Measurements from ENCODE around the gene DOCK6.

The DOCK6 gene

GRCh38 chr19:11210656-11210928 is 51.7 kb downstream of the DOCK6 start:
- Histone ChIP-seq H3K36me3 (ENCODE audit: control insufficient read depth in 5 of 5, insufficient read depth in 5 of 5, low read length in 5 of 5) (peaks cover 0 to 76% (median 69%) of the 10 kb centered on the region in 5 donors), H3K27me3 (ENCODE audit: control insufficient read depth in 5 of 5, insufficient read depth in 4 of 5, low read length in 5 of 5) (no peaks in the 10 kb centered on the region), H3K4me3 (ENCODE audit: low read depth in 1 of 5, low read length in 5 of 5) (no peak overlapping the region), H3K4me1 (ENCODE audit: control insufficient read depth in 5 of 5, insufficient read depth in 5 of 5, low read length in 5 of 5) (peaks cover 0 to 2% (median 0%) of the 10 kb centered on the region in 5 donors), H3K9ac (ENCODE audit: low read length in 5 of 5) (no peak overlapping the region), H3K27ac (ENCODE audit: low read depth, low read length) (no peak overlapping the region), H3K9me3 (ENCODE audit: control insufficient read depth in 5 of 5, low read length in 5 of 5) (no peaks in the 10 kb centered on the region)

GRCh38 chr19:11209839-11210655 is 52.3 kb downstream of the DOCK6 start:
- no peaks in the 10 kb centered on the region for H3K9me3 ChIP-seq (ENCODE audit: control insufficient read depth in 5 of 5, low read length in 5 of 5)
- no peak overlapping the region for H3K4me3 ChIP-seq (ENCODE audit: low read depth in 1 of 5, low read length in 5 of 5)
- H3K27me3 ChIP-seq (ENCODE audit: control insufficient read depth in 5 of 5, insufficient read depth in 4 of 5, low read length in 5 of 5): no peaks in the 10 kb centered on the region
- H3K27ac ChIP-seq (ENCODE audit: low read depth, low read length): peak overlapping the region; percentile 62
- H3K9ac ChIP-seq (ENCODE audit: low read length in 5 of 5): no peak overlapping the region
- H3K36me3 ChIP-seq (ENCODE audit: control insufficient read depth in 5 of 5, insufficient read depth in 5 of 5, low read length in 5 of 5): peaks cover 0 to 71% (median 64%) of the 10 kb centered on the region in 5 donors
- H3K4me1 ChIP-seq (ENCODE audit: control insufficient read depth in 5 of 5, insufficient read depth in 5 of 5, low read length in 5 of 5): peaks cover 0 to 8% (median 2%) of the 10 kb centered on the region in 5 donors

GRCh38 chr19:11208561-11209471 is 53.5 kb downstream of the DOCK6 start:
- Histone ChIP-seq H3K4me1 (ENCODE audit: control insufficient read depth in 5 of 5, insufficient read depth in 5 of 5, low read length in 5 of 5) (peaks cover 0 to 20% (median 14%) of the 10 kb centered on the region in 5 donors), H3K27me3 (ENCODE audit: control insufficient read depth in 5 of 5, insufficient read depth in 4 of 5, low read length in 5 of 5) (no peaks in the 10 kb centered on the region), H3K4me3 (ENCODE audit: low read depth in 1 of 5, low read length in 5 of 5) (no peak overlapping the region), H3K9me3 (ENCODE audit: control insufficient read depth in 5 of 5, low read length in 5 of 5) (no peaks in the 10 kb centered on the region), H3K27ac (ENCODE audit: low read depth, low read length) (no peak overlapping the region), H3K36me3 (ENCODE audit: control insufficient read depth in 5 of 5, insufficient read depth in 5 of 5, low read length in 5 of 5) (peaks cover 0 to 63% (median 56%) of the 10 kb centered on the region in 5 donors), H3K9ac (ENCODE audit: low read length in 5 of 5) (no peak overlapping the region)

- H3K36me3 ChIP-seq (ENCODE audit: control insufficient read depth in 5 of 5, insufficient read depth in 5 of 5, low read length in 5 of 5): peaks cover 0 to 58% (median 54%) of the 10 kb centered on the region in 5 donors
- no peak overlapping the region for H3K9ac ChIP-seq (ENCODE audit: low read length in 5 of 5)
- no peaks in the 10 kb centered on the region for H3K27me3 ChIP-seq (ENCODE audit: control insufficient read depth in 5 of 5, insufficient read depth in 4 of 5, low read length in 5 of 5)
- no peaks in the 10 kb centered on the region for H3K9me3 ChIP-seq (ENCODE audit: control insufficient read depth in 5 of 5, low read length in 5 of 5)
- H3K27ac ChIP-seq (ENCODE audit: low read depth, low read length): peak overlapping the region; percentile 90
- H3K4me1 ChIP-seq (ENCODE audit: control insufficient read depth in 5 of 5, insufficient read depth in 5 of 5, low read length in 5 of 5): peaks cover 0 to 29% (median 20%) of the 10 kb centered on the region in 5 donors
- no peak overlapping the region for H3K4me3 ChIP-seq (ENCODE audit: low read depth in 1 of 5, low read length in 5 of 5)
These were observed 56.3 kb downstream of the DOCK6 start for GRCh38 chr19:11205939-11206570.

- H3K9ac ChIP-seq (ENCODE audit: low read length in 5 of 5): no peak overlapping the region
- no peak overlapping the region for H3K4me3 ChIP-seq (ENCODE audit: low read depth in 1 of 5, low read length in 5 of 5)
- peaks cover 0 to 58% (median 52%) of the 10 kb centered on the region in 5 donors for H3K36me3 ChIP-seq (ENCODE audit: control insufficient read depth in 5 of 5, insufficient read depth in 5 of 5, low read length in 5 of 5)
- peaks cover 0 to 29% (median 20%) of the 10 kb centered on the region in 5 donors for H3K4me1 ChIP-seq (ENCODE audit: control insufficient read depth in 5 of 5, insufficient read depth in 5 of 5, low read length in 5 of 5)
- peak overlapping the region; percentile 90 for H3K27ac ChIP-seq (ENCODE audit: low read depth, low read length)
- H3K9me3 ChIP-seq (ENCODE audit: control insufficient read depth in 5 of 5, low read length in 5 of 5): no peaks in the 10 kb centered on the region
- no peaks in the 10 kb centered on the region for H3K27me3 ChIP-seq (ENCODE audit: control insufficient read depth in 5 of 5, insufficient read depth in 4 of 5, low read length in 5 of 5)
These were observed 57.4 kb downstream of the DOCK6 start for GRCh38 chr19:11204943-11205349.

GRCh38 chr19:11204076-11204602 is 58.2 kb downstream of the DOCK6 start:
- Histone ChIP-seq H3K4me3 (ENCODE audit: low read depth in 1 of 5, low read length in 5 of 5) (no peak overlapping the region), H3K4me1 (ENCODE audit: control insufficient read depth in 5 of 5, insufficient read depth in 5 of 5, low read length in 5 of 5) (peaks cover 0 to 31% (median 21%) of the 10 kb centered on the region in 5 donors), H3K27ac (ENCODE audit: low read depth, low read length) (peak overlapping the region; percentile 90), H3K9me3 (ENCODE audit: control insufficient read depth in 5 of 5, low read length in 5 of 5) (no peaks in the 10 kb centered on the region), H3K36me3 (ENCODE audit: control insufficient read depth in 5 of 5, insufficient read depth in 5 of 5, low read length in 5 of 5) (peaks cover 0 to 58% (median 51%) of the 10 kb centered on the region in 5 donors), H3K9ac (ENCODE audit: low read length in 5 of 5) (no peak overlapping the region), H3K27me3 (ENCODE audit: control insufficient read depth in 5 of 5, insufficient read depth in 4 of 5, low read length in 5 of 5) (no peaks in the 10 kb centered on the region)

- Histone ChIP-seq H3K9ac (ENCODE audit: low read length in 5 of 5) (peak overlapping the region in 3 of 5 donors; percentile 37 to 48 (median 47)), H3K4me1 (ENCODE audit: control insufficient read depth in 5 of 5, insufficient read depth in 5 of 5, low read length in 5 of 5) (peaks cover 0 to 38% (median 25%) of the 10 kb centered on the region in 5 donors), H3K9me3 (ENCODE audit: control insufficient read depth in 5 of 5, low read length in 5 of 5) (no peaks in the 10 kb centered on the region), H3K27me3 (ENCODE audit: control insufficient read depth in 5 of 5, insufficient read depth in 4 of 5, low read length in 5 of 5) (no peaks in the 10 kb centered on the region), H3K36me3 (ENCODE audit: control insufficient read depth in 5 of 5, insufficient read depth in 5 of 5, low read length in 5 of 5) (peaks cover 0 to 55% (median 48%) of the 10 kb centered on the region in 5 donors), H3K27ac (ENCODE audit: low read depth, low read length) (peak overlapping the region; percentile 90), H3K4me3 (ENCODE audit: low read depth in 1 of 5, low read length in 5 of 5) (no peak overlapping the region)
These were observed 58.9 kb downstream of the DOCK6 start for GRCh38 chr19:11203194-11204075.

- H3K4me3 ChIP-seq (ENCODE audit: low read depth in 1 of 5, low read length in 5 of 5): no peak overlapping the region
- peaks cover 0 to 45% (median 31%) of the 10 kb centered on the region in 5 donors for H3K4me1 ChIP-seq (ENCODE audit: control insufficient read depth in 5 of 5, insufficient read depth in 5 of 5, low read length in 5 of 5)
- H3K9ac ChIP-seq (ENCODE audit: low read length in 5 of 5): peak overlapping the region in 1 of 5 donors; percentile 37
- peak overlapping the region; percentile 90 for H3K27ac ChIP-seq (ENCODE audit: low read depth, low read length)
- no peaks in the 10 kb centered on the region for H3K27me3 ChIP-seq (ENCODE audit: control insufficient read depth in 5 of 5, insufficient read depth in 4 of 5, low read length in 5 of 5)
- H3K36me3 ChIP-seq (ENCODE audit: control insufficient read depth in 5 of 5, insufficient read depth in 5 of 5, low read length in 5 of 5): peaks cover 0 to 53% (median 48%) of the 10 kb centered on the region in 5 donors
- no peaks in the 10 kb centered on the region for H3K9me3 ChIP-seq (ENCODE audit: control insufficient read depth in 5 of 5, low read length in 5 of 5)
These were observed 59.7 kb downstream of the DOCK6 start for GRCh38 chr19:11202488-11203193.

All from subcutaneous abdominal adipose tissue (tissue), 5 donors.